Measurements from ENCODE around the gene KLHL30.

The KLHL30 gene, protein sequence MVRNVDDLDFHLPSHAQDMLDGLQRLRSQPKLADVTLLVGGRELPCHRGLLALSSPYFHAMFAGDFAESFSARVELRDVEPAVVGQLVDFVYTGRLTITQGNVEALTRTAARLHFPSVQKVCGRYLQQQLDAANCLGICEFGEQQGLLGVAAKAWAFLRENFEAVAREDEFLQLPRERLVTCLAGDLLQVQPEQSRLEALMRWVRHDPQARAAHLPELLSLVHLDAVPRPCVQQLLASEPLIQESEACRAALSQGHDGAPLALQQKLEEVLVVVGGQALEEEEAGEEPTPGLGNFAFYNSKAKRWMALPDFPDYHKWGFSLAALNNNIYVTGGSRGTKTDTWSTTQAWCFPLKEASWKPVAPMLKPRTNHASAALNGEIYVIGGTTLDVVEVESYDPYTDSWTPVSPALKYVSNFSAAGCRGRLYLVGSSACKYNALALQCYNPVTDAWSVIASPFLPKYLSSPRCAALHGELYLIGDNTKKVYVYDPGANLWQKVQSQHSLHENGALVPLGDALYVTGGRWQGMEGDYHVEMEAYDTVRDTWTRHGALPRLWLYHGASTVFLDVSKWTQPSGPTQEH

GRCh38 chr2:238138331-238139195, at the start of gene KLHL30:
KLHL30 (plus strand) TSS chr2:238138668; CDS start chr2:238140755, 2,087 bp downstream.
- Histone ChIP-seq H3K27ac (ENCODE audit: low read depth, low read length) (no peak within 1 kb of the TSS), H3K27me3 (ENCODE audit: insufficient read depth, low read length) (no peaks in the 10 kb centered on the region), H3K36me3 (ENCODE audit: insufficient read depth, low read length) (no peaks in the 10 kb centered on the region), H3K79me2 (ENCODE audit: control insufficient read depth, insufficient read depth, low read length, unreplicated experiment) (no peaks in the 10 kb centered on the region), H3K4me1 (ENCODE audit: control insufficient read depth, insufficient read depth, low read length, unreplicated experiment) (peaks cover 24% of the 10 kb centered on the region), H3K4me3 (ENCODE audit: low read depth, low read length) (no peak within 1 kb of the TSS), H2AFZ (ENCODE audit: low read length, unreplicated experiment) (no peak within 1 kb of the TSS)

GRCh38 chr2:238090887-238091286, 47.6 kb upstream of the KLHL30 start:
- Histone ChIP-seq H3K27ac (ENCODE audit: low read depth, low read length) (no peak overlapping the region), H3K4me1 (ENCODE audit: control insufficient read depth, insufficient read depth, low read length, unreplicated experiment) (no peaks in the 10 kb centered on the region), H2AFZ (ENCODE audit: low read length, unreplicated experiment) (no peak overlapping the region), H3K27me3 (ENCODE audit: insufficient read depth, low read length) (no peaks in the 10 kb centered on the region), H3K36me3 (ENCODE audit: insufficient read depth, low read length) (no peaks in the 10 kb centered on the region), H3K4me3 (ENCODE audit: low read depth, low read length) (no peak overlapping the region), H3K79me2 (ENCODE audit: control insufficient read depth, insufficient read depth, low read length, unreplicated experiment) (no peaks in the 10 kb centered on the region)

DNA sequence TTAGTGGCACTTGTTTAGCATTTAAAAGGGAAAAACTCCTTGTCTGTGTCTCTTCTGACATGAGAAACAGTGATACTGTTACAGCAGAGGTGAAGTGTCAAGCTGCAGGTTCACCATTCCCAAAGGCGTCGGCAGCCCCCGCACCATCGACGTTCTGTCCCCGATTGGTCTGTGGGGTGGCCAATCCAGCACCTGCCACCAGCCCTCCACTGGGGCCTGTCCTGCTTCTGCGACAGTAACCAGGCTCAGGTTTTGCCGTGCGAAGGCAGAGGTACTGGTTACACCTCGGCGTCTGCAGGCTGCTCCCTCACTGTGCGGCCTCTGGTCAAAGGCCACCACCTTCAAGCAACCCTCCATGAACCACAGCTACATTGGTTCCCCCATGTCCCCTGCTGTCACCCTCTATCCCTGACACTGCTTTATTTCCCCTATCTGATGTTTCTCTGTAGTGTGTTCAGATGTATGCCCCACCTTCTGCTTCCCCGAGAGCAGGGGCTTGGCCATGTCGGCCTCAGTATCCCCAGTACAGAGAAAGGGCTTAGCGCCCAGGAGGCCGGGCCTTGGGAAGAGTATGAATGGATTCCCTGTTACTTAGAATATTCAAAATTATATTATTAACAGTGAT, 46.9 kb upstream of the KLHL30 start:
- H3K4me1 ChIP-seq (ENCODE audit: control insufficient read depth, insufficient read depth, low read length, unreplicated experiment): no peaks in the 10 kb centered on the region
- H3K27me3 ChIP-seq (ENCODE audit: insufficient read depth, low read length): no peaks in the 10 kb centered on the region
- no peaks in the 10 kb centered on the region for H3K36me3 ChIP-seq (ENCODE audit: insufficient read depth, low read length)
- no peak overlapping the region for H3K27ac ChIP-seq (ENCODE audit: low read depth, low read length)
- no peak overlapping the region for H3K4me3 ChIP-seq (ENCODE audit: low read depth, low read length)
- no peaks in the 10 kb centered on the region for H3K79me2 ChIP-seq (ENCODE audit: control insufficient read depth, insufficient read depth, low read length, unreplicated experiment)
- H2AFZ ChIP-seq (ENCODE audit: low read length, unreplicated experiment): no peak overlapping the region

GRCh38 chr2:238092486-238093035, 45.9 kb upstream of the KLHL30 start:
- H3K4me1 ChIP-seq (ENCODE audit: control insufficient read depth, insufficient read depth, low read length, unreplicated experiment): no peaks in the 10 kb centered on the region
- no peak overlapping the region for H2AFZ ChIP-seq (ENCODE audit: low read length, unreplicated experiment)
- H3K27ac ChIP-seq (ENCODE audit: low read depth, low read length): no peak overlapping the region
- H3K27me3 ChIP-seq (ENCODE audit: insufficient read depth, low read length): no peaks in the 10 kb centered on the region
- no peak overlapping the region for H3K4me3 ChIP-seq (ENCODE audit: low read depth, low read length)
- H3K79me2 ChIP-seq (ENCODE audit: control insufficient read depth, insufficient read depth, low read length, unreplicated experiment): no peaks in the 10 kb centered on the region
- H3K36me3 ChIP-seq (ENCODE audit: insufficient read depth, low read length): no peaks in the 10 kb centered on the region

- no peak overlapping the region for H3K4me3 ChIP-seq (ENCODE audit: low read depth, low read length)
- no peaks in the 10 kb centered on the region for H3K36me3 ChIP-seq (ENCODE audit: insufficient read depth, low read length)
- no peaks in the 10 kb centered on the region for H3K4me1 ChIP-seq (ENCODE audit: control insufficient read depth, insufficient read depth, low read length, unreplicated experiment)
- H3K79me2 ChIP-seq (ENCODE audit: control insufficient read depth, insufficient read depth, low read length, unreplicated experiment): no peaks in the 10 kb centered on the region
- no peak overlapping the region for H2AFZ ChIP-seq (ENCODE audit: low read length, unreplicated experiment)
- H3K27ac ChIP-seq (ENCODE audit: low read depth, low read length): no peak overlapping the region
- H3K27me3 ChIP-seq (ENCODE audit: insufficient read depth, low read length): no peaks in the 10 kb centered on the region
Measured at GRCh38 chr2:238093181-238094140, 45.0 kb upstream of the KLHL30 start.

DNA sequence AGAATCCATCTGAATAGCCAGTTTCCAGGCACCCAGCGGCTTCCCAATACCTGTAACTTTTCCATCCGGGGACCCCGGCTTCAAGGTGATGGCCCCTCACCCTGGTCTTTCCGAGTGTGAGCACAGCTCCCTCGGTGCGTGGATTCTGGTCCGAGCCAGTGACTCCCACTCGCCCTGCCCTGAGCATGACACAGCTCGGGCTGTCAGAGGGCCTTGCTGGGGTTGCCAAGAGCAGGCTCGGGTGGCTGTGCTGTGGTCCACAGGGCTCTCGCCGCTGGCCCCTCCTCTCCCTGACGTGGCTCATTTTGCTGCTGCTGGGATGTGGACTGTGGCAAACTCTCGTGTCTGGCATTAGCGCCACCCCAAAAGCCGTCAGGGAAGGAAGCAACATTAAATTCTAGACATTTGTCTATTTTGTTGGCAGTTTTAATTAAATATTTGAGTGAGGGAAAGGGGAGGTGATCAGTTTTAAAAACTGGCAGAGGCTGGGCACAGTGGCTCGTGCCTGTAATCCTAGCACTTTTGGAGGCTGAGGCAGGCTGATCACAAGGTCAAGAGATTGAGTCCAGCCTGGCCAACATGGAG, 43.9 kb upstream of the KLHL30 start:
- Histone ChIP-seq H3K79me2 (ENCODE audit: control insufficient read depth, insufficient read depth, low read length, unreplicated experiment) (no peaks in the 10 kb centered on the region), H3K27me3 (ENCODE audit: insufficient read depth, low read length) (no peaks in the 10 kb centered on the region), H2AFZ (ENCODE audit: low read length, unreplicated experiment) (no peak overlapping the region), H3K36me3 (ENCODE audit: insufficient read depth, low read length) (no peaks in the 10 kb centered on the region), H3K4me1 (ENCODE audit: control insufficient read depth, insufficient read depth, low read length, unreplicated experiment) (no peaks in the 10 kb centered on the region), H3K4me3 (ENCODE audit: low read depth, low read length) (no peak overlapping the region), H3K27ac (ENCODE audit: low read depth, low read length) (no peak overlapping the region)

- H3K36me3 ChIP-seq (ENCODE audit: insufficient read depth, low read length): no peaks in the 10 kb centered on the region
- no peaks in the 10 kb centered on the region for H3K4me1 ChIP-seq (ENCODE audit: control insufficient read depth, insufficient read depth, low read length, unreplicated experiment)
- no peaks in the 10 kb centered on the region for H3K79me2 ChIP-seq (ENCODE audit: control insufficient read depth, insufficient read depth, low read length, unreplicated experiment)
- H2AFZ ChIP-seq (ENCODE audit: low read length, unreplicated experiment): no peak overlapping the region
- H3K27ac ChIP-seq (ENCODE audit: low read depth, low read length): no peak overlapping the region
- no peaks in the 10 kb centered on the region for H3K27me3 ChIP-seq (ENCODE audit: insufficient read depth, low read length)
- H3K4me3 ChIP-seq (ENCODE audit: low read depth, low read length): no peak overlapping the region
Measured at GRCh38 chr2:238095143-238095542, 43.3 kb upstream of the KLHL30 start.

- Histone ChIP-seq H3K27ac (ENCODE audit: low read depth, low read length) (no peak overlapping the region), H2AFZ (ENCODE audit: low read length, unreplicated experiment) (no peak overlapping the region), H3K4me3 (ENCODE audit: low read depth, low read length) (no peak overlapping the region), H3K4me1 (ENCODE audit: control insufficient read depth, insufficient read depth, low read length, unreplicated experiment) (no peaks in the 10 kb centered on the region), H3K27me3 (ENCODE audit: insufficient read depth, low read length) (no peaks in the 10 kb centered on the region), H3K79me2 (ENCODE audit: control insufficient read depth, insufficient read depth, low read length, unreplicated experiment) (no peaks in the 10 kb centered on the region), H3K36me3 (ENCODE audit: insufficient read depth, low read length) (no peaks in the 10 kb centered on the region)
Measured at GRCh38 chr2:238096311-238097011, 42.0 kb upstream of the KLHL30 start.
